KMS-11 (cell line): ENCODE results near the gene ANO10.
"Not testable (repeated sequence)": the region's sequence is repeated elsewhere in the genome, so short reads cannot be mapped to it uniquely, and the experiment has no call there.

ENCODE experiments used
- H2AFZ ChIP-seq: fragments of 200-600 bp; sonication (generic); 2 replicates; pipeline ENCODE4 v1.6.1; 2016; ENCODE audit warnings: antibody characterized with exemption, mixed run types, low read depth
- H3K27ac ChIP-seq: fragments of 200-600 bp; sonication (generic); 2 replicates; pipeline ENCODE4 v1.6.1; 2016; ENCODE audit warnings: mild to moderate bottlenecking, mixed run types
- H3K27me3 ChIP-seq: fragments of 200-600 bp; sonication (generic); 2 replicates; pipeline ENCODE4 v1.6.1; 2017; ENCODE audit warnings: mild to moderate bottlenecking, low read depth, mixed run types, moderate library complexity; ENCODE audit not compliant: insufficient read depth
- H3K36me3 ChIP-seq: fragments of 200-600 bp; sonication (generic); 2 replicates; pipeline ENCODE4 v1.6.1; 2017; ENCODE audit warnings: mild to moderate bottlenecking, mixed run types; ENCODE audit not compliant: insufficient read depth
- H3K4me1 ChIP-seq: fragments of 200-600 bp; sonication (generic); 2 replicates; pipeline ENCODE4 v1.6.1; 2016; ENCODE audit warnings: mild to moderate bottlenecking, low read depth, mixed run types; ENCODE audit not compliant: poor library complexity, severe bottlenecking
- H3K4me2 ChIP-seq: fragments of 200-600 bp; sonication (generic); 2 replicates; pipeline ENCODE4 v1.7.0; 2016; ENCODE audit warnings: mild to moderate bottlenecking, mixed run types
- H3K4me3 ChIP-seq: fragments of 200-600 bp; sonication (generic); IDR thresholded peaks from 2 replicates; pipeline ENCODE4 v1.6.1; 2017; ENCODE audit warnings: low read depth, low read length, mixed read lengths; ENCODE audit not compliant: insufficient read depth
- H3K79me2 ChIP-seq: fragments of 200-600 bp; sonication (generic); 2 replicates; pipeline ENCODE4 v1.6.1; 2016; ENCODE audit warnings: low read depth, mixed run types; ENCODE audit not compliant: insufficient read depth
- H3K9ac ChIP-seq: fragments of 200-600 bp; sonication (generic); 2 replicates; pipeline ENCODE4 v1.6.1; 2016; ENCODE audit warnings: mild to moderate bottlenecking, mixed run types
- H4K20me1 ChIP-seq: fragments of 200-600 bp; sonication (generic); 2 replicates; pipeline ENCODE4 v1.6.1; 2016; ENCODE audit warnings: mild to moderate bottlenecking, mixed run types; ENCODE audit not compliant: insufficient read depth
- TF ChIP-seq, protein P1 (sequence below): fragments of 200-600 bp; sonication (generic); conservative IDR thresholded peaks from 2 replicates; pipeline ENCODE4 v1.6.1; 2017; ENCODE audit warnings: low read depth, mild to moderate bottlenecking, antibody characterized with exemption, low read length, moderate library complexity, mixed read lengths

Gene ANO10

DNA sequence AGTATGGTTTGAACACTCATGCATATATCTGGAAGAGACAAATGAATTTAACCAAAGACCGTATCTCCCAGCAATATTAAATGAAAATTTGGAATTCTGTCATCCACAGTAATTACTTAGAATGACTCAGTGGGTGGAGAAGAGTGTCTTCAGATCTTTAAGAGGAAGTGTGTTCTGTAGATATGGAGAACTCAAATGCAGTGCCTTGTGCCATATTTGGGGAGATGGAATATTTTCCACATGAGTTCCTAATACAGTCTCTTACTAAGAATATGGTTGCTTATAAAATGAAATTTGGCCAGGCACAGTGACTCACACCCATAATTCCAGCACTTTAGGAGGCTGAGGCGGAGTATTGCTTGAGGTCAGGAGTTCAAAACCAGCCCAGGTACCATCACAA is 40.5 kb downstream of the ANO10 start:
- Histone ChIP-seq H3K9ac (no peak overlapping the region), H3K79me2 (no peaks in the 10 kb centered on the region), H3K27ac (no peak overlapping the region), H3K27me3 (no peaks in the 10 kb centered on the region), H3K4me2 (no peak overlapping the region), H4K20me1 (no peaks in the 10 kb centered on the region), H3K36me3 (no peaks in the 10 kb centered on the region), H2AFZ (no peak overlapping the region), H3K4me1 (no peaks in the 10 kb centered on the region), H3K4me3 (no peak overlapping the region)
- TF ChIP-seq, protein P1, sequence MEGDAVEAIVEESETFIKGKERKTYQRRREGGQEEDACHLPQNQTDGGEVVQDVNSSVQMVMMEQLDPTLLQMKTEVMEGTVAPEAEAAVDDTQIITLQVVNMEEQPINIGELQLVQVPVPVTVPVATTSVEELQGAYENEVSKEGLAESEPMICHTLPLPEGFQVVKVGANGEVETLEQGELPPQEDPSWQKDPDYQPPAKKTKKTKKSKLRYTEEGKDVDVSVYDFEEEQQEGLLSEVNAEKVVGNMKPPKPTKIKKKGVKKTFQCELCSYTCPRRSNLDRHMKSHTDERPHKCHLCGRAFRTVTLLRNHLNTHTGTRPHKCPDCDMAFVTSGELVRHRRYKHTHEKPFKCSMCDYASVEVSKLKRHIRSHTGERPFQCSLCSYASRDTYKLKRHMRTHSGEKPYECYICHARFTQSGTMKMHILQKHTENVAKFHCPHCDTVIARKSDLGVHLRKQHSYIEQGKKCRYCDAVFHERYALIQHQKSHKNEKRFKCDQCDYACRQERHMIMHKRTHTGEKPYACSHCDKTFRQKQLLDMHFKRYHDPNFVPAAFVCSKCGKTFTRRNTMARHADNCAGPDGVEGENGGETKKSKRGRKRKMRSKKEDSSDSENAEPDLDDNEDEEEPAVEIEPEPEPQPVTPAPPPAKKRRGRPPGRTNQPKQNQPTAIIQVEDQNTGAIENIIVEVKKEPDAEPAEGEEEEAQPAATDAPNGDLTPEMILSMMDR: no peak

DNA sequence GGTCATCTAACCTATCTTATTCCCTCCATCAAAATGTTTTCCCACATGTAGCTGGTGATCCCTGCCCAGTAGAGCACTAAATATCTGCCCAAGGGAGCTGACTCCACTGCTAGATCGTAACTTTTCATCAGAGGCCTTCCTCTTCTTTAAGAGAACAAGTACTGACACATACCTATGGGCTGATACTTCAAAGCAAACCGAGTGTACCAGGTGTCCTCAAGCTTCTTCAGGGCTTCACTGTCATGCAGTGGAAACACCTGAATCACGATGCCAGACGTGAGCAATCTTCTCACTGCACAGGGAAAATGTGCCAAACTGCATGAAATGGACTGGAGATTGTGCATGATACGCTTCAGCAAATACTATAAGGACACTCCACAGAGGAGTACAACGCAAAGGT is 41.6 kb downstream of the ANO10 start:
- no peaks in the 10 kb centered on the region for H4K20me1 ChIP-seq
- no peak overlapping the region for H3K4me2 ChIP-seq
- H3K9ac ChIP-seq: no peak overlapping the region
- TF ChIP-seq, protein P1: no peak
- H3K4me1 ChIP-seq: no peaks in the 10 kb centered on the region
- H3K4me3 ChIP-seq: no peak overlapping the region
- H3K27me3 ChIP-seq: no peaks in the 10 kb centered on the region
- no peak overlapping the region for H3K27ac ChIP-seq
- no peaks in the 10 kb centered on the region for H3K79me2 ChIP-seq
- no peak overlapping the region for H2AFZ ChIP-seq
- no peaks in the 10 kb centered on the region for H3K36me3 ChIP-seq

DNA sequence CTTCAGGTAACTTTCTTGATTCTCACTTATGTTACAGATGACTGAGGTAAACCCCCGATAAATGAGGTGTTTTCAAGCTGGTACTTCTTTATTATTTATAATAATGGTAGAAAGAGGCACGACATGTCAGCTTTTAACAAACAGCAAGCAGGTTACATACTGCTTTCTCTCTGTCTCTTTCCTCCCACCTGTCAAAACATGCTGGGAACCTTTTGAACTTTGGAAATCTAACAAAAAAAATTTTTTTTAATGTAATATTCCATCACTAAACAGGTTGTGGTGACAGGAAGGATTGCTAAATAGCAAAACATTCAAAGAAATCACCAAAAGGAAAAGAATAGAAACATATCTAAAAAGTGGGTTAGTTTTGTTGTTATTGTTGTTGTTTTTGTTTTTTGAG is 48.2 kb downstream of the ANO10 start:
- Histone ChIP-seq H3K27ac (no peak overlapping the region), H3K36me3 (no peaks in the 10 kb centered on the region), H3K27me3 (no peaks in the 10 kb centered on the region), H3K4me1 (no peaks in the 10 kb centered on the region), H3K9ac (no peak overlapping the region), H3K79me2 (no peaks in the 10 kb centered on the region), H4K20me1 (no peaks in the 10 kb centered on the region), H3K4me2 (no peak overlapping the region), H3K4me3 (no peak overlapping the region), H2AFZ (no peak overlapping the region)
- TF ChIP-seq, protein P1: no peak

DNA sequence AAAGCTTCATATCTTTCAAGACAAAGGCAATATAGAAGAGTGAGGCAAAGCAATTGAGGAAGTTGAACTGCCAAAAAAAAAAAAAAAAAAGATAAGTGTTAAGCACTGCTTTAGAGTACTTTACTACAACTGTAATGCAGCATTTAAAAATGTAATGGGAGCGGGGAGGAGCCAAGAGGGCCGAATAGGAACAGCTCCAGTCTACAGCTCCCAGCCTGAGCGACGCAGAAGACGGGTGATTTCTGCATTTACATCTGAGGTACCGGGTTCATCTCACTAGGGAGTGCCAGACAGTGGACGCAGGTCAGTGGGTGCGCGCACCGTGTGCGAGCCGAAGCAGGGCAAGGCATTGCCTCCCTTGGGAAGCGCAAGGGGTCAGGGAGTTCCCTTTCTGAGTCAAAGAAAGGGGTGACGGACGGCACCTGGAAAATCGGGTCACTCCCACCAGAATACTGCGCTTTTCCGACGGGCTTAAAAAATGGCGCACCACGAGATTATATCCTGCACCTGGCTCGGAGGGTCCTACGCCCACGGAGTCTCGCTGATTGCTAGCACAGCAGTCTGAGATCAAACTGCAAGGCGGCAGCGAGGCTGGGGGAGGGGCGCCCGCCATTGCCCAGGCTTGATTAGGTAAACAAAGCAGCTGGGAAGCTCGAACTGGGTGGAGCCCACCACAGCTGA is 56.0 kb downstream of the ANO10 start:
- not testable (repeated sequence) for H3K27me3 ChIP-seq, H3K4me2 ChIP-seq, H3K79me2 ChIP-seq, H2AFZ ChIP-seq, H3K4me1 ChIP-seq, H3K27ac ChIP-seq, H3K9ac ChIP-seq, H3K4me3 ChIP-seq, H3K36me3 ChIP-seq, H4K20me1 ChIP-seq

DNA sequence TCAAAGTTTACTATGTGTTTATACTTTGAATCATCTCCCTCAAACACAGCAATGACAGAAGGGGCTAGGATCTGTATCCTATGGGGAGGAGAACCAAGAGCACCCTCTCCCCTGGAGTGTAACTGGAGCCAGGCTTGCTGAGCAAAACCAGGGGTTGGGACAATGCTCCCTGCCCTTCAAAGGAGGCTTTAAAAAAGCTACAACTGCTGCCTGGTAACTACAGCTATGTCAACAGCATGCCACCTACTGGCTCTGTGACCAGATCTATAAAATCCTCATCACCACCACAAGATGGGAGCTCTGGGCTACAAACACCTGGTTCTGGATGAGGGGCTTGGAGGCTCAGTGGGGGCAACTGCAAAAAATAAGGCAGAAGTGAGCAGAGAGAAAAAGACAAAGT is 61.9 kb downstream of the ANO10 start:
- Histone ChIP-seq H3K9ac (no peak overlapping the region), H3K4me1 (no peaks in the 10 kb centered on the region), H3K27me3 (no peaks in the 10 kb centered on the region), H3K79me2 (no peaks in the 10 kb centered on the region), H3K4me2 (no peak overlapping the region), H4K20me1 (no peaks in the 10 kb centered on the region), H3K36me3 (no peaks in the 10 kb centered on the region), H3K27ac (no peak overlapping the region), H3K4me3 (no peak overlapping the region), H2AFZ (no peak overlapping the region)
- TF ChIP-seq, protein P1: no peak
